ENCODE measurements around the gene LINS1. TPM values are rescaled to one million over a fixed set of nuclear protein-coding genes. Genes with fewer than 3 reads are reported as not detected.

The LINS1 gene
- total RNA-seq, 2 experiments from 2014 or later: 41.7 to 43.8 TPM

- Mint-ChIP-seq H3K4me3 (no peak overlapping the region), H3K27ac (peak overlapping the region; percentile 95), H3K4me1 (peaks cover 58% of the 10 kb centered on the region), H3K36me3 (ENCODE audit: low read depth) (peaks cover 78% of the 10 kb centered on the region), H3K9me3 (ENCODE audit: low read depth) (no peaks in the 10 kb centered on the region), H3K27me3 (no peaks in the 10 kb centered on the region)
- peak; percentile 49 for ATAC-seq
- DNase-seq: no peak
- POLR2A ChIA-PET: interaction anchor here (0.6 kb wide), 2 partner anchors 31 to 612 kb away, joined by 3 to 4 read pairs; no protein-coding TSS in a partner anchor
- CTCF ChIA-PET: interaction anchor here (0.7 to 5.0 kb wide), 9 partner anchors 12 to 433 kb away, joined by 3 to 46 read pairs (median 4); no protein-coding TSS in a partner anchor
- intact Hi-C loops (cut with DNase I, micrococcal nuclease): no loop called here
These were observed 28.5 kb downstream of the LINS1 start for GRCh38 chr15:100573526-100573925.

GRCh38 chr15:100572362-100572983 is 29.5 kb downstream of the LINS1 start:
- peak overlapping the region; percentile 65 for H3K27ac Mint-ChIP-seq
- no peak for DNase-seq
- ChIA-PET CTCF (interaction anchor here (0.7 to 5.0 kb wide), 16 partner anchors 9 to 648 kb away, joined by 3 to 46 read pairs (median 5); no protein-coding TSS in a partner anchor), POLR2A (no interaction called here)
- peaks cover 73% of the 10 kb centered on the region for H3K36me3 Mint-ChIP-seq (ENCODE audit: low read depth)
- intact Hi-C loops (cut with DNase I, micrococcal nuclease): loop anchor here in 1 of 2 experiments (1.0 kb wide), 1 partner anchor 222 kb away; no protein-coding TSS in a partner anchor
- H3K27me3 Mint-ChIP-seq: no peaks in the 10 kb centered on the region
- H3K4me1 Mint-ChIP-seq: peaks cover 55% of the 10 kb centered on the region
- no peak overlapping the region for H3K4me3 Mint-ChIP-seq
- H3K9me3 Mint-ChIP-seq (ENCODE audit: low read depth): no peaks in the 10 kb centered on the region
- ATAC-seq: no peak

- POLR2A ChIA-PET: no interaction called here
- intact Hi-C loops (cut with DNase I, micrococcal nuclease): loop anchor here in 1 of 2 experiments (1.0 kb wide), 1 partner anchor 221 kb away; no protein-coding TSS in a partner anchor
- no peak overlapping the region for H3K4me3 Mint-ChIP-seq
- H3K27ac Mint-ChIP-seq: peak overlapping the region; percentile 85
- DNase-seq: no peak
- ATAC-seq: no peak
- H3K9me3 Mint-ChIP-seq (ENCODE audit: low read depth): no peaks in the 10 kb centered on the region
- H3K36me3 Mint-ChIP-seq (ENCODE audit: low read depth): peaks cover 65% of the 10 kb centered on the region
- CTCF ChIA-PET: interaction anchor here (0.7 to 5.0 kb wide), 12 partner anchors 8 to 230 kb away, joined by 3 to 46 read pairs (median 6); partner anchors contain the start of gene ADAMTS17
- no peaks in the 10 kb centered on the region for H3K27me3 Mint-ChIP-seq
- peaks cover 49% of the 10 kb centered on the region for H3K4me1 Mint-ChIP-seq
These were observed 30.3 kb downstream of the LINS1 start for GRCh38 chr15:100571592-100572167.

GRCh38 chr15:100570735-100571313 is 31.2 kb downstream of the LINS1 start:
- H3K4me1 Mint-ChIP-seq: peaks cover 41% of the 10 kb centered on the region
- H3K4me3 Mint-ChIP-seq: no peak overlapping the region
- CTCF ChIA-PET: interaction anchor here (0.7 to 5.0 kb wide), 7 partner anchors 10 to 232 kb away, joined by 3 to 46 read pairs (median 3); partner anchors contain the start of gene ADAMTS17
- intact Hi-C loops (cut with DNase I, micrococcal nuclease): no loop called here
- no peaks in the 10 kb centered on the region for H3K9me3 Mint-ChIP-seq (ENCODE audit: low read depth)
- H3K27me3 Mint-ChIP-seq: no peaks in the 10 kb centered on the region
- no peak for ATAC-seq
- peaks cover 60% of the 10 kb centered on the region for H3K36me3 Mint-ChIP-seq (ENCODE audit: low read depth)
- POLR2A ChIA-PET: interaction anchor here (0.5 kb wide), 1 partner anchor 37 kb away, joined by 4 read pairs; no protein-coding TSS in a partner anchor
- H3K27ac Mint-ChIP-seq: peak overlapping the region; percentile 85
- no peak for DNase-seq

- intact Hi-C loops (cut with DNase I, micrococcal nuclease): no loop called here
- CTCF ChIA-PET: interaction anchor here (0.8 to 5.0 kb wide), 5 partner anchors 30 to 232 kb away, joined by 3 to 46 read pairs (median 4); partner anchors contain the start of gene ADAMTS17
- no peak for DNase-seq
- POLR2A ChIA-PET: interaction anchor here (0.5 kb wide), 1 partner anchor 37 kb away, joined by 4 read pairs; no protein-coding TSS in a partner anchor
- Mint-ChIP-seq H3K9me3 (ENCODE audit: low read depth) (no peaks in the 10 kb centered on the region), H3K4me1 (peaks cover 35% of the 10 kb centered on the region), H3K27ac (peak overlapping the region; percentile 85), H3K36me3 (ENCODE audit: low read depth) (peaks cover 59% of the 10 kb centered on the region), H3K4me3 (no peak overlapping the region), H3K27me3 (no peaks in the 10 kb centered on the region)
- no peak for ATAC-seq
These were observed 31.7 kb downstream of the LINS1 start for GRCh38 chr15:100570275-100570674.

- POLR2A ChIA-PET: no interaction called here
- ATAC-seq: no peak
- Mint-ChIP-seq H3K27me3 (no peaks in the 10 kb centered on the region), H3K9me3 (ENCODE audit: low read depth) (no peaks in the 10 kb centered on the region), H3K4me1 (peaks cover 34% of the 10 kb centered on the region), H3K27ac (no peak overlapping the region), H3K36me3 (ENCODE audit: low read depth) (peaks cover 57% of the 10 kb centered on the region), H3K4me3 (no peak overlapping the region)
- no peak for DNase-seq
- intact Hi-C loops (cut with DNase I, micrococcal nuclease): no loop called here
- CTCF ChIA-PET: interaction anchor here (0.7 to 1.0 kb wide), 2 partner anchors 87 to 231 kb away, joined by 3 to 5 read pairs; no protein-coding TSS in a partner anchor
These were observed 32.6 kb downstream of the LINS1 start for GRCh38 chr15:100569391-100569790.

GRCh38 chr15:100566850-100567628 is 34.9 kb downstream of the LINS1 start:
- Mint-ChIP-seq H3K36me3 (ENCODE audit: low read depth) (peaks cover 50% of the 10 kb centered on the region), H3K27me3 (no peaks in the 10 kb centered on the region), H3K27ac (no peak overlapping the region), H3K4me3 (no peak overlapping the region), H3K4me1 (peaks cover 19% of the 10 kb centered on the region), H3K9me3 (ENCODE audit: low read depth) (no peaks in the 10 kb centered on the region)
- ChIA-PET POLR2A (no interaction called here), CTCF (interaction anchor here (0.6 kb wide), 1 partner anchor 351 kb away, joined by 3 read pairs; no protein-coding TSS in a partner anchor)
- intact Hi-C loops (cut with DNase I, micrococcal nuclease): no loop called here
- DNase-seq (no peak), ATAC-seq (no peak)

GRCh38 chr15:100565591-100565990 is 36.4 kb downstream of the LINS1 start:
- POLR2A ChIA-PET: interaction anchor here (0.6 kb wide), 1 partner anchor 23 kb away, joined by 3 read pairs; no protein-coding TSS in a partner anchor
- no peaks in the 10 kb centered on the region for H3K27me3 Mint-ChIP-seq
- no peaks in the 10 kb centered on the region for H3K9me3 Mint-ChIP-seq (ENCODE audit: low read depth)
- peak overlapping the region; percentile 35 for H3K27ac Mint-ChIP-seq
- peaks cover 39% of the 10 kb centered on the region for H3K36me3 Mint-ChIP-seq (ENCODE audit: low read depth)
- no peak for ATAC-seq
- H3K4me3 Mint-ChIP-seq: no peak overlapping the region
- DNase-seq: no peak
- intact Hi-C loops (cut with DNase I, micrococcal nuclease): no loop called here
- CTCF ChIA-PET: no interaction called here
- peaks cover 5% of the 10 kb centered on the region for H3K4me1 Mint-ChIP-seq

GRCh38 chr15:100560323-100560722 is 41.7 kb downstream of the LINS1 start:
- no peak overlapping the region for H3K27ac Mint-ChIP-seq
- intact Hi-C loops (cut with DNase I, micrococcal nuclease): no loop called here
- no peaks in the 10 kb centered on the region for H3K9me3 Mint-ChIP-seq (ENCODE audit: low read depth)
- H3K36me3 Mint-ChIP-seq (ENCODE audit: low read depth): peaks cover 33% of the 10 kb centered on the region
- ChIA-PET CTCF (interaction anchor here (0.6 kb wide), 1 partner anchor 11 kb away, joined by 3 read pairs; no protein-coding TSS in a partner anchor), POLR2A (no interaction called here)
- no peak overlapping the region for H3K4me3 Mint-ChIP-seq
- H3K27me3 Mint-ChIP-seq: no peaks in the 10 kb centered on the region
- no peak for DNase-seq
- H3K4me1 Mint-ChIP-seq: no peaks in the 10 kb centered on the region
- no peak for ATAC-seq

GRCh38 chr15:100559330-100559729 is 42.7 kb downstream of the LINS1 start:
- peak overlapping the region; percentile 37 for H3K27ac Mint-ChIP-seq
- H3K4me1 Mint-ChIP-seq: no peaks in the 10 kb centered on the region
- no peaks in the 10 kb centered on the region for H3K9me3 Mint-ChIP-seq (ENCODE audit: low read depth)
- ChIA-PET POLR2A (no interaction called here), CTCF (no interaction called here)
- no peak for ATAC-seq
- intact Hi-C loops (cut with DNase I, micrococcal nuclease): no loop called here
- H3K36me3 Mint-ChIP-seq (ENCODE audit: low read depth): peaks cover 36% of the 10 kb centered on the region
- H3K27me3 Mint-ChIP-seq: no peaks in the 10 kb centered on the region
- no peak for DNase-seq
- H3K4me3 Mint-ChIP-seq: no peak overlapping the region

- H3K27ac Mint-ChIP-seq: no peak overlapping the region
- no peak overlapping the region for H3K4me3 Mint-ChIP-seq
- intact Hi-C loops (cut with DNase I, micrococcal nuclease): no loop called here
- CTCF ChIA-PET: no interaction called here
- H3K4me1 Mint-ChIP-seq: no peaks in the 10 kb centered on the region
- H3K9me3 Mint-ChIP-seq (ENCODE audit: low read depth): no peaks in the 10 kb centered on the region
- no peak for ATAC-seq
- POLR2A ChIA-PET: no interaction called here
- no peaks in the 10 kb centered on the region for H3K27me3 Mint-ChIP-seq
- no peak for DNase-seq
- H3K36me3 Mint-ChIP-seq (ENCODE audit: low read depth): peaks cover 39% of the 10 kb centered on the region
These were observed 43.2 kb downstream of the LINS1 start for GRCh38 chr15:100558771-100559254.

All from activated CD4-positive, alpha-beta T cell treated with anti-CD3 and anti-CD28 coated beads for 36 hours (primary cell).